D341Med (cell line): ENCODE data around the gene B4GALNT4.
"Not testable (repeated sequence)": the region's sequence is repeated elsewhere in the genome, so short reads cannot be mapped to it uniquely, and the experiment has no call there.

Experiments used
- DNase-seq: peaks from one replicate; pipeline ENCODE4 v3.0.0; 2012; ENCODE audit warnings: low spot score

B4GALNT4 gene

GRCh38 chr11:392102-392777 lies 22.9 kb downstream of the B4GALNT4 start:
- no peak for DNase-seq

GRCh38 chr11:393219-394033 lies 24.1 kb downstream of the B4GALNT4 start:
- no peak for DNase-seq

- DNase-seq, result no peak
Measured at GRCh38 chr11:394034-394857, 24.9 kb downstream of the B4GALNT4 start, which contains the start of gene PKP3. TSS of gene PKP3 (plus strand) at chr11:394209. CDS start at chr11:394293, 84 bp downstream.

GRCh38 chr11:394858-395655 lies 25.8 kb downstream of the B4GALNT4 start:
- no peak for DNase-seq

GRCh38 chr11:395866-396265 lies 26.6 kb downstream of the B4GALNT4 start:
- DNase-seq, result no peak

- DNase-seq, result peak; percentile 72
Measured at GRCh38 chr11:396511-396947, 27.2 kb downstream of the B4GALNT4 start.

GRCh38 chr11:396948-397548 lies 27.7 kb downstream of the B4GALNT4 start:
- peak; percentile 85 for DNase-seq

GRCh38 chr11:398826-399225 lies 29.5 kb downstream of the B4GALNT4 start:
- no peak for DNase-seq

GRCh38 chr11:399731-400211 lies 30.5 kb downstream of the B4GALNT4 start:
- no peak for DNase-seq

- no peak for DNase-seq
Measured at GRCh38 chr11:400241-400689, 31.0 kb downstream of the B4GALNT4 start.

- not testable (repeated sequence) for DNase-seq
Measured at GRCh38 chr11:401196-401595, 31.9 kb downstream of the B4GALNT4 start.

GRCh38 chr11:403021-403760 lies 33.9 kb downstream of the B4GALNT4 start:
- no peak for DNase-seq

GRCh38 chr11:403761-404431 lies 34.6 kb downstream of the B4GALNT4 start:
- DNase-seq, result no peak

GRCh38 chr11:404551-405264 lies 35.4 kb downstream of the B4GALNT4 start:
- DNase-seq, result no peak

- no peak for DNase-seq
Measured at GRCh38 chr11:405323-405953, 36.1 kb downstream of the B4GALNT4 start.

- DNase-seq, result no peak
Measured at GRCh38 chr11:405954-406795, 36.9 kb downstream of the B4GALNT4 start.
